ENCODE results near the gene RASAL3. TPM values are rescaled to one million over a fixed set of nuclear protein-coding genes. Genes with fewer than 3 reads are reported as not detected.

The RASAL3 gene
- total RNA-seq, 1 experiment from 2014 or later, result not detected

GRCh38 chr19:15432629-15433518, 31.5 kb downstream of the RASAL3 start:
- peak; percentile 90 for DNase-seq
- intact Hi-C loops (cut with micrococcal nuclease), result loop anchor here (2.0 kb wide), 1 partner anchor 16 kb away; the partner anchor contains the start of gene WIZ
- H3K27ac ChIP-seq (ENCODE audit: low read length), result no peak overlapping the region

DNA sequence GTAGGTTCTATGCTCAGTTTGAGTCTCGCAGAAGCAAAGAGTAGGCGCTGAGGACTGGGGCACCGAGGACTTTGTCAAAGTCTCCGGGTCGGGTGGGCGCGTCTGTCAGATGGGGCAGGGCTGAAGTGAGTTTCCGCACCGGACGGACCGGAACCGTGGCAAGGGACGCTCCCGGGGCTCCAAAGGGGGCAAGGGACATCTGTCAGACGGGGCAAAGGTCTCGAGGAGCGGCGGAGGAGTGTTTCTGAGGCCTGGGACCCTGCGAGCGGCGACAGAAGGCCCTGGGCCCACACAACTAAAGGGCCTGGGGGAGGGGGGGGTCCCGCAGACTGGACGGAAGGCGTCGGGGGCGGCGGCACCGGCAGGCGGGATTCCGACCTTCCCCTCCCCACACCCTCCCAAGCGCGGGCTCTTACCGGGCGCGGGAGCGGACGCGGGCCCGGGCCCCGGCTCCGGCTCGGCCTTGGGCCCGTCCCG, 32.3 kb downstream of the RASAL3 start:
- H3K27me3 ChIP-seq (ENCODE audit: low read length), result no peaks in the 10 kb centered on the region
- ChIA-PET CTCF (no interaction called here), POLR2A (ENCODE audit: unreplicated experiment) (interaction anchor here (0.6 kb wide), 2 partner anchors 10 to 21 kb away, joined by 6 read pairs; no protein-coding TSS in a partner anchor)
- peak overlapping the region; percentile 97 for H3K9ac ChIP-seq (ENCODE audit: low read length)
- no peaks in the 10 kb centered on the region for H3K9me3 ChIP-seq (ENCODE audit: low read length)
- peaks cover 21% of the 10 kb centered on the region for H3K4me1 ChIP-seq (ENCODE audit: insufficient read depth, low read length)
- peak overlapping the region; percentile 93 for H3K4me3 ChIP-seq (ENCODE audit: low read length)
- no peaks in the 10 kb centered on the region for H3F3A ChIP-seq (ENCODE audit: low read length, unreplicated experiment)
- peaks cover 21% of the 10 kb centered on the region for H3K36me3 ChIP-seq (ENCODE audit: low read depth, low read length)
- H4K20me1 ChIP-seq (ENCODE audit: low read length), result peaks cover 15% of the 10 kb centered on the region; the same call in 1 of the 2 replicates
- peak overlapping the region; percentile 50; the same call in 1 of the 2 replicates for H2AFZ ChIP-seq (ENCODE audit: low read length)
- H3K79me2 ChIP-seq (ENCODE audit: low read length), result peaks cover 41% of the 10 kb centered on the region
- ATAC-seq, result no peak
- H3K27ac ChIP-seq (ENCODE audit: low read length), result peak overlapping the region; percentile 23; the same call in 1 of the 2 replicates
- intact Hi-C loops (cut with micrococcal nuclease), result loop anchor here (2.0 kb wide), 1 partner anchor 17 kb away; the partner anchor contains the start of gene WIZ
- no peak for DNase-seq
- no TSS peak for BruUV-seq (replicated peaks)
- peak overlapping the region; percentile 99 for H3K4me2 ChIP-seq (ENCODE audit: low read length)
- no peaks in the 10 kb centered on the region for H3K9me2 ChIP-seq (replicated peaks; ENCODE audit: low read length)
- TF ChIP-seq, protein P1, sequence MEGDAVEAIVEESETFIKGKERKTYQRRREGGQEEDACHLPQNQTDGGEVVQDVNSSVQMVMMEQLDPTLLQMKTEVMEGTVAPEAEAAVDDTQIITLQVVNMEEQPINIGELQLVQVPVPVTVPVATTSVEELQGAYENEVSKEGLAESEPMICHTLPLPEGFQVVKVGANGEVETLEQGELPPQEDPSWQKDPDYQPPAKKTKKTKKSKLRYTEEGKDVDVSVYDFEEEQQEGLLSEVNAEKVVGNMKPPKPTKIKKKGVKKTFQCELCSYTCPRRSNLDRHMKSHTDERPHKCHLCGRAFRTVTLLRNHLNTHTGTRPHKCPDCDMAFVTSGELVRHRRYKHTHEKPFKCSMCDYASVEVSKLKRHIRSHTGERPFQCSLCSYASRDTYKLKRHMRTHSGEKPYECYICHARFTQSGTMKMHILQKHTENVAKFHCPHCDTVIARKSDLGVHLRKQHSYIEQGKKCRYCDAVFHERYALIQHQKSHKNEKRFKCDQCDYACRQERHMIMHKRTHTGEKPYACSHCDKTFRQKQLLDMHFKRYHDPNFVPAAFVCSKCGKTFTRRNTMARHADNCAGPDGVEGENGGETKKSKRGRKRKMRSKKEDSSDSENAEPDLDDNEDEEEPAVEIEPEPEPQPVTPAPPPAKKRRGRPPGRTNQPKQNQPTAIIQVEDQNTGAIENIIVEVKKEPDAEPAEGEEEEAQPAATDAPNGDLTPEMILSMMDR (conservative IDR thresholded peaks at IDR 0.05; ENCODE audit: low read depth, low read length), result no peak
- TF ChIP-seq EZH2phosphoT487 (IDR thresholded peaks at IDR 0.05; ENCODE audit: borderline replicate concordance, low read length) (no peak), EZH2 (IDR thresholded peaks at IDR 0.05; ENCODE audit: low read length, unreplicated experiment) (no peak)

More at GRCh38 chr19:15432629-15433518, 31.5 kb downstream of the RASAL3 start:
- peaks cover 13% of the 10 kb centered on the region; the same call in 1 of the 2 replicates for H3K36me3 ChIP-seq (ENCODE audit: low read depth, low read length)
- H3K9me3 ChIP-seq (ENCODE audit: low read length), result no peaks in the 10 kb centered on the region
- peak overlapping the region; percentile 99 for H3K4me2 ChIP-seq (ENCODE audit: low read length)
- peak overlapping the region; percentile 99 for H2AFZ ChIP-seq (ENCODE audit: low read length)
- H3K27me3 ChIP-seq (ENCODE audit: low read length), result no peaks in the 10 kb centered on the region
- peak overlapping the region; percentile 69 for H3K9ac ChIP-seq (ENCODE audit: low read length)
- H3F3A ChIP-seq (ENCODE audit: low read length, unreplicated experiment), result no peaks in the 10 kb centered on the region
- H3K4me1 ChIP-seq (ENCODE audit: insufficient read depth, low read length), result peaks cover 21% of the 10 kb centered on the region
- no peaks in the 10 kb centered on the region for H3K9me2 ChIP-seq (replicated peaks; ENCODE audit: low read length)
- TF ChIP-seq, protein P1 (conservative IDR thresholded peaks at IDR 0.05; ENCODE audit: low read depth, low read length), result no peak
- TF ChIP-seq EZH2 (IDR thresholded peaks at IDR 0.05; ENCODE audit: low read length, unreplicated experiment) (no peak), EZH2phosphoT487 (IDR thresholded peaks at IDR 0.05; ENCODE audit: borderline replicate concordance, low read length) (no peak)
- CTCF ChIA-PET, result no interaction called here
- BruUV-seq (replicated peaks), result TSS peak; percentile 67
- H4K20me1 ChIP-seq (ENCODE audit: low read length), result peaks cover 15% of the 10 kb centered on the region; the same call in 1 of the 2 replicates
- peak; percentile 81 for ATAC-seq
- POLR2A ChIA-PET (ENCODE audit: unreplicated experiment), result interaction anchor here (0.5 to 0.8 kb wide), 5 partner anchors 11 to 1770 kb away, joined by 3 to 6 read pairs (median 5); partner anchors contain the start of gene AKAP8L
- H3K4me3 ChIP-seq (ENCODE audit: low read length), result peak overlapping the region; percentile 71
- H3K79me2 ChIP-seq (ENCODE audit: low read length), result peaks cover 41% of the 10 kb centered on the region

All from PC-3 (cell line).